ENCODE data around the gene C17orf114.

The C17orf114 gene

DNA sequence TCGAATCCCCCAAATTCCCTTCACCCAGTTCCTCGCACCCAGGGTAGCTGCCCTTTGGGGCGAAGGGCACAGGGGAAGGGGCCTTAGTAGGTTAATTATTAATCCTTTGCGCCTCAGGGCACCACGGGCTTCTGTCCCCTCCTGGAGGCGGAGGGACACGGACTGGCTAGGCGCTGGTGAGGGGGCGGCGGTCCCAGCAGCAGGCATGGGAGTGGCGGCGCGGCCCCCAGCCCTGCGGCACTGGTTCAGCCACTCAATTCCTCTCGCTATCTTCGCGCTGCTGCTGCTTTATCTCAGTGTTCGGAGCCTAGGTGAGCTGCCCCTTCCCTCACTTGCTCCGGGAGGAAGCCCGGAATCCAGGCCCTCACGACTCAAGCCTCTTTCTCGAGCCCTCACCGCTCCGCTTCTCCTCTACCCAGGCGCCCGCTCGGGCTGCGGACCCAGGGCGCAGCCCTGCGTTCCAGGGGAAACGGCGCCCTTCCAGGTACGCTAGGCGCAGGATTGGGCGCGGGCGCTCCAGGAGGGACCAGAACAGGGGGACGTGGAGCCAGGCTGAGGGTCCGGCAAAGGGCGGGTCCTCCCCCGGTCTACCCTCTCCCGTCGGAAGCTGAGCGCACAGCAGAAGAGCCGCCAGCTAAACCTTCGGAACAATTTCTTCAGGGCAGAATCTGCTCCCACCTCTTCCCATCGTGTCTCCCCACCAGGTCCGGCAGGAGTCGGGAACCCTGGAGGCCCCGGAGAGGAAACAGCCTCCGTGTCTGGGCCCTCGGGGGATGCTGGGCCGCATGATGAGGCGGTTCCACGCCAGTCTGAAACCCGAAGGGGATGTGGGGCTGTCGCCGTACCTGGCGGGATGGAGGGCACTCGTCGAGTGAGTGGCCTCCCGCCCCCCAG, 13.1 kb downstream of the C17orf114 start, which contains the start of gene GLTPD2 (continued):
- TF ChIP-seq, protein P1, sequence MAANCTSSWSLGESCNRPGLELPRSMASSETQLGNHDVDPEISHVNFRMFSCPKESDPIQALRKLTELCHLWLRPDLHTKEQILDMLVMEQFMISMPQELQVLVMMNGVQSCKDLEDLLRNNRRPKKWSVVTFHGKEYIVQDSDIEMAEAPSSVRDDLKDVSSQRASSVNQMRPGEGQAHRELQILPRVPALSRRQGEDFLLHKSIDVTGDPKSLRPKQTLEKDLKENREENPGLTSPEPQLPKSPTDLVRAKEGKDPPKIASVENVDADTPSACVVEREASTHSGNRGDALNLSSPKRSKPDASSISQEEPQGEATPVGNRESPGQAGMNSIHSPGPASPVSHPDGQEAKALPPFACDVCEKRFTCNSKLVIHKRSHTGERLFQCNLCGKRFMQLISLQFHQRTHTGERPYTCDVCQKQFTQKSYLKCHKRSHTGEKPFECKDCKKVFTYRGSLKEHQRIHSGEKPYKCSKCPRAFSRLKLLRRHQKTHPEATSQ (CRISPR knock-in tag; IDR thresholded peaks at IDR 0.05; ENCODE audit: borderline replicate concordance), result no peak
- TF ChIP-seq PHF5A (CRISPR knock-in tag; IDR thresholded peaks at IDR 0.05; ENCODE audit: low read depth, unreplicated experiment), result peak; percentile 41
- TF ChIP-seq RAD51 (IDR thresholded peaks at IDR 0.05; ENCODE audit: borderline replicate concordance), result no peak
- TF ChIP-seq, protein P2, sequence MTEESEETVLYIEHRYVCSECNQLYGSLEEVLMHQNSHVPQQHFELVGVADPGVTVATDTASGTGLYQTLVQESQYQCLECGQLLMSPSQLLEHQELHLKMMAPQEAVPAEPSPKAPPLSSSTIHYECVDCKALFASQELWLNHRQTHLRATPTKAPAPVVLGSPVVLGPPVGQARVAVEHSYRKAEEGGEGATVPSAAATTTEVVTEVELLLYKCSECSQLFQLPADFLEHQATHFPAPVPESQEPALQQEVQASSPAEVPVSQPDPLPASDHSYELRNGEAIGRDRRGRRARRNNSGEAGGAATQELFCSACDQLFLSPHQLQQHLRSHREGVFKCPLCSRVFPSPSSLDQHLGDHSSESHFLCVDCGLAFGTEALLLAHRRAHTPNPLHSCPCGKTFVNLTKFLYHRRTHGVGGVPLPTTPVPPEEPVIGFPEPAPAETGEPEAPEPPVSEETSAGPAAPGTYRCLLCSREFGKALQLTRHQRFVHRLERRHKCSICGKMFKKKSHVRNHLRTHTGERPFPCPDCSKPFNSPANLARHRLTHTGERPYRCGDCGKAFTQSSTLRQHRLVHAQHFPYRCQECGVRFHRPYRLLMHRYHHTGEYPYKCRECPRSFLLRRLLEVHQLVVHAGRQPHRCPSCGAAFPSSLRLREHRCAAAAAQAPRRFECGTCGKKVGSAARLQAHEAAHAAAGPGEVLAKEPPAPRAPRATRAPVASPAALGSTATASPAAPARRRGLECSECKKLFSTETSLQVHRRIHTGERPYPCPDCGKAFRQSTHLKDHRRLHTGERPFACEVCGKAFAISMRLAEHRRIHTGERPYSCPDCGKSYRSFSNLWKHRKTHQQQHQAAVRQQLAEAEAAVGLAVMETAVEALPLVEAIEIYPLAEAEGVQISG (CRISPR knock-in tag; IDR thresholded peaks at IDR 0.05), result peak; percentile 51
- TF ChIP-seq HOXA5 (CRISPR knock-in tag; IDR thresholded peaks at IDR 0.05), result no peak
- 0 out of 2 replicates have a peak, but pooled peaks have one; percentile 37 for TF ChIP-seq ZNF431 (CRISPR knock-in tag; IDR thresholded peaks at IDR 0.05; ENCODE audit: borderline replicate concordance, low read depth)
- TF ChIP-seq ZNF547 (CRISPR knock-in tag; IDR thresholded peaks at IDR 0.05), result 0 out of 2 replicates have a peak, but pooled peaks have one; percentile 70
- no peak for TF ChIP-seq ATM (IDR thresholded peaks at IDR 0.05; ENCODE audit: borderline replicate concordance)
- peak; percentile 66; the same call in 1 of the 2 replicates for TF ChIP-seq SRY (CRISPR knock-in tag; IDR thresholded peaks at IDR 0.05)
- TF ChIP-seq, protein P3, sequence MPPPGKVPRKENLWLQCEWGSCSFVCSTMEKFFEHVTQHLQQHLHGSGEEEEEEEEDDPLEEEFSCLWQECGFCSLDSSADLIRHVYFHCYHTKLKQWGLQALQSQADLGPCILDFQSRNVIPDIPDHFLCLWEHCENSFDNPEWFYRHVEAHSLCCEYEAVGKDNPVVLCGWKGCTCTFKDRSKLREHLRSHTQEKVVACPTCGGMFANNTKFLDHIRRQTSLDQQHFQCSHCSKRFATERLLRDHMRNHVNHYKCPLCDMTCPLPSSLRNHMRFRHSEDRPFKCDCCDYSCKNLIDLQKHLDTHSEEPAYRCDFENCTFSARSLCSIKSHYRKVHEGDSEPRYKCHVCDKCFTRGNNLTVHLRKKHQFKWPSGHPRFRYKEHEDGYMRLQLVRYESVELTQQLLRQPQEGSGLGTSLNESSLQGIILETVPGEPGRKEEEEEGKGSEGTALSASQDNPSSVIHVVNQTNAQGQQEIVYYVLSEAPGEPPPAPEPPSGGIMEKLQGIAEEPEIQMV (CRISPR knock-in tag; IDR thresholded peaks at IDR 0.05; ENCODE audit: low read depth), result peak; percentile 70; the same call in 1 of the 2 replicates
- peak; percentile 80 for TF ChIP-seq MIXL1 (CRISPR knock-in tag; IDR thresholded peaks at IDR 0.05)
- TF ChIP-seq RXRA (CRISPR knock-in tag; IDR thresholded peaks at IDR 0.05), result peak; percentile 80
- no peak for TF ChIP-seq CC2D1A (CRISPR knock-in tag; IDR thresholded peaks at IDR 0.05)
- TF ChIP-seq ZFP1 (CRISPR knock-in tag; IDR thresholded peaks at IDR 0.05), result no peak
- TF ChIP-seq, protein P4, sequence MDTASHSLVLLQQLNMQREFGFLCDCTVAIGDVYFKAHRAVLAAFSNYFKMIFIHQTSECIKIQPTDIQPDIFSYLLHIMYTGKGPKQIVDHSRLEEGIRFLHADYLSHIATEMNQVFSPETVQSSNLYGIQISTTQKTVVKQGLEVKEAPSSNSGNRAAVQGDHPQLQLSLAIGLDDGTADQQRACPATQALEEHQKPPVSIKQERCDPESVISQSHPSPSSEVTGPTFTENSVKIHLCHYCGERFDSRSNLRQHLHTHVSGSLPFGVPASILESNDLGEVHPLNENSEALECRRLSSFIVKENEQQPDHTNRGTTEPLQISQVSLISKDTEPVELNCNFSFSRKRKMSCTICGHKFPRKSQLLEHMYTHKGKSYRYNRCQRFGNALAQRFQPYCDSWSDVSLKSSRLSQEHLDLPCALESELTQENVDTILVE (CRISPR knock-in tag; IDR thresholded peaks at IDR 0.05), result 0 out of 2 replicates have a peak, but pooled peaks have one; percentile 48
- TF ChIP-seq NAIF1 (CRISPR knock-in tag; IDR thresholded peaks at IDR 0.05; ENCODE audit: borderline replicate concordance), result peak; percentile 61
- TF ChIP-seq, protein P5, sequence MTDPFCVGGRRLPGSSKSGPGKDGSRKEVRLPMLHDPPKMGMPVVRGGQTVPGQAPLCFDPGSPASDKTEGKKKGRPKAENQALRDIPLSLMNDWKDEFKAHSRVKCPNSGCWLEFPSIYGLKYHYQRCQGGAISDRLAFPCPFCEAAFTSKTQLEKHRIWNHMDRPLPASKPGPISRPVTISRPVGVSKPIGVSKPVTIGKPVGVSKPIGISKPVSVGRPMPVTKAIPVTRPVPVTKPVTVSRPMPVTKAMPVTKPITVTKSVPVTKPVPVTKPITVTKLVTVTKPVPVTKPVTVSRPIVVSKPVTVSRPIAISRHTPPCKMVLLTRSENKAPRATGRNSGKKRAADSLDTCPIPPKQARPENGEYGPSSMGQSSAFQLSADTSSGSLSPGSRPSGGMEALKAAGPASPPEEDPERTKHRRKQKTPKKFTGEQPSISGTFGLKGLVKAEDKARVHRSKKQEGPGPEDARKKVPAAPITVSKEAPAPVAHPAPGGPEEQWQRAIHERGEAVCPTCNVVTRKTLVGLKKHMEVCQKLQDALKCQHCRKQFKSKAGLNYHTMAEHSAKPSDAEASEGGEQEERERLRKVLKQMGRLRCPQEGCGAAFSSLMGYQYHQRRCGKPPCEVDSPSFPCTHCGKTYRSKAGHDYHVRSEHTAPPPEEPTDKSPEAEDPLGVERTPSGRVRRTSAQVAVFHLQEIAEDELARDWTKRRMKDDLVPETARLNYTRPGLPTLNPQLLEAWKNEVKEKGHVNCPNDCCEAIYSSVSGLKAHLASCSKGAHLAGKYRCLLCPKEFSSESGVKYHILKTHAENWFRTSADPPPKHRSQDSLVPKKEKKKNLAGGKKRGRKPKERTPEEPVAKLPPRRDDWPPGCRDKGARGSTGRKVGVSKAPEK (CRISPR knock-in tag; IDR thresholded peaks at IDR 0.05; ENCODE audit: borderline replicate concordance), result 0 out of 2 replicates have a peak, but pooled peaks have one; percentile 34
- peak; percentile 85 for TF ChIP-seq GATAD2A (CRISPR knock-in tag; IDR thresholded peaks at IDR 0.05)
- peak; percentile 69; the same call in 1 of the 2 replicates for TF ChIP-seq NR2F2 (IDR thresholded peaks at IDR 0.05; ENCODE audit: borderline replicate concordance, low read depth)
- no peak for TF ChIP-seq ZNF441 (CRISPR knock-in tag; IDR thresholded peaks at IDR 0.05; ENCODE audit: borderline replicate concordance)
